Measurements from ENCODE around the gene UNC80.

DNA sequence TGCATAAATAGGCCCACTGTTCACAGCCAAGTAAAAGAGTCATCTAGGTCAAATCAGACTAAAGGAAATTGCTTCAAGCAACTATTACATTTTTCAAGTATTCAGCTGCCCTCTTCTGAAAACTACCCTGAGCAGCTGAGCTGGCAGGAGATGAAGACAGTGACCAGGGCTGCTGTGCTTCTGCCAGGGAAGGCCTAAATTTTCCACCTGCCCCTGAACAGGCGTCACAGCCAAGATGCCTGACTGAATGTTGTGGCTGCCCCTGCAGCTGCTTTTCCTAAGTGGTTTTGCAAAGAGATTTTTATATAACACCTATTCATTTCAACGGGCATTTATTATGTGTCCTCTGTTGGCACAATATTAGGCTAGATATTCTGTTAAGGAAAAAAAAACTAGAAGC, 134.1 kb downstream of the UNC80 start:
- TF ChIP-seq POLR2A (IDR thresholded peaks at IDR 0.05; ENCODE audit: low read depth, low read length) (no peak), POLR2AphosphoS5 (IDR thresholded peaks at IDR 0.05; ENCODE audit: low read depth, low read length) (no peak), TAF1 (IDR thresholded peaks at IDR 0.05; ENCODE audit: low read depth, low read length) (no peak), PAX5 (IDR thresholded peaks at IDR 0.05; ENCODE audit: insufficient read depth, low read length, severe bottlenecking) (no peak), SPI1 (IDR thresholded peaks at IDR 0.05; ENCODE audit: low read depth, low read length) (no peak), POU2F2 (IDR thresholded peaks at IDR 0.05; ENCODE audit: low read depth, low read length) (no peak)

Data from GM12891 (cell line).